ENCODE measurements around the gene PLAA. TPM values are rescaled to one million over a fixed set of nuclear protein-coding genes. Genes with fewer than 3 reads are reported as not detected.
A peak's percentile ranks its signal among the peaks of the same experiment; 100 is the strongest.

PLAA gene
- total and polyA plus RNA-seq, 8 donors: 0.58 to 71.0 (median 10.4) TPM

DNA sequence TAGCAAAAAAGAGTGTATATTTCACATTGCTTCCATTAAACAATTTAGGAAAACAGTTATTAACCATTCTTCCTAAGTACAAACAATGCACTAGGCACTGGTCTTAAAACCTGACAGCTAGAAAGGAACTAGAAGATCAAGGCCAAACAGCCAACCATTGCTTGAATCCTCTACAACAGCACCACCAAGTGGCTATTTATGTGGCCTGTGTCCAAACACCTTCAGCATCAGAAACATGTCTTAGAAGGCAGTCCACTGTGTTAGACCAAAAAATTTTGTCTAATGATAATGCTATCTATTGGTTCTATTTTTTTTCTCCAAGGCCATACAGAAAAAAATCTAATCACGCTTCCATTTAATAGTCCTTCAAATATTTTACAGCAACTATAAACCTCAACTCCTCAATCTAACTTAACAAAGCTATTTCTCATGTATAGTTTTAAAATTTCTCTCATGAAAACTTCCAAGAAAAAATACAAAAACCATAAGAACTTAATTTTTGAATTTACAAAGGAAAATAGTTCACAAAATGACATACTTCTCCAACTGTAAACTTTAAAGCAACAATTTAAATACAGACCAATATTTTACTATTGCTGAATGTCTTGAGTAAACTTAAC lies 90.5 kb downstream of the PLAA start:
- WGBS, 5 donors: 92 to 97% (median 95%) methylated on average over 1 of the region's 1 CpG
- Histone ChIP-seq H3K27ac (no peak overlapping the region), H3K36me3 (peaks cover 4 to 92% (median 74%) of the 10 kb centered on the region in 4 donors), H3K4me3 (no peak overlapping the region), H3K4me1 (peaks cover 0 to 7% (median 0%) of the 10 kb centered on the region in 4 donors), H3K9me3 (no peaks in the 10 kb centered on the region), H3K27me3 (no peaks in the 10 kb centered on the region)
- intact Hi-C loops (cut with DNase I; ENCODE audit: low total_unique reads): no loop called here
- no peak for TF ChIP-seq POLR2A (IDR thresholded peaks at IDR 0.05)
- TF ChIP-seq, protein P1, sequence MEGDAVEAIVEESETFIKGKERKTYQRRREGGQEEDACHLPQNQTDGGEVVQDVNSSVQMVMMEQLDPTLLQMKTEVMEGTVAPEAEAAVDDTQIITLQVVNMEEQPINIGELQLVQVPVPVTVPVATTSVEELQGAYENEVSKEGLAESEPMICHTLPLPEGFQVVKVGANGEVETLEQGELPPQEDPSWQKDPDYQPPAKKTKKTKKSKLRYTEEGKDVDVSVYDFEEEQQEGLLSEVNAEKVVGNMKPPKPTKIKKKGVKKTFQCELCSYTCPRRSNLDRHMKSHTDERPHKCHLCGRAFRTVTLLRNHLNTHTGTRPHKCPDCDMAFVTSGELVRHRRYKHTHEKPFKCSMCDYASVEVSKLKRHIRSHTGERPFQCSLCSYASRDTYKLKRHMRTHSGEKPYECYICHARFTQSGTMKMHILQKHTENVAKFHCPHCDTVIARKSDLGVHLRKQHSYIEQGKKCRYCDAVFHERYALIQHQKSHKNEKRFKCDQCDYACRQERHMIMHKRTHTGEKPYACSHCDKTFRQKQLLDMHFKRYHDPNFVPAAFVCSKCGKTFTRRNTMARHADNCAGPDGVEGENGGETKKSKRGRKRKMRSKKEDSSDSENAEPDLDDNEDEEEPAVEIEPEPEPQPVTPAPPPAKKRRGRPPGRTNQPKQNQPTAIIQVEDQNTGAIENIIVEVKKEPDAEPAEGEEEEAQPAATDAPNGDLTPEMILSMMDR (IDR thresholded peaks at IDR 0.05): peak in 1 of 7 experiments; percentile 20
- TF ChIP-seq EP300 (IDR thresholded peaks at IDR 0.05): no peak
- TF ChIP-seq POLR2AphosphoS5 (IDR thresholded peaks at IDR 0.05): no peak
- DNase-seq: peak in 1 of 2 donors; percentile 56

Small RNA genes within 50 kb of the gene (small RNA-seq; reads per million reads assigned to genes)
- gene RN7SL100P: 0 to 0.10 (median 0) reads per million in 4 donors

Other genes with a start within 250 kb of the PLAA start
- gene CAAP1, start 54.4 kb downstream of the PLAA start, total RNA-seq: 10 to 100 TPM; 15.1 to 58.9 (median 39.3) TPM
- 10 to 100 TPM in 1 of 3 donors, 1 to 10 TPM in 2; 8.7 to 12.4 (median 9.7) TPM for gene CAAP1, start 54.4 kb downstream of the PLAA start, polyA plus RNA-seq
- 10 to 100 TPM in 4 of 5 donors, 1 to 10 TPM in 1; 2.0 to 68.3 (median 12.1) TPM for gene IFT74, start 9.2 kb upstream of the PLAA start, total RNA-seq
- gene IFT74, start 9.2 kb upstream of the PLAA start, polyA plus RNA-seq: 1 to 10 TPM; 4.5 to 6.7 (median 4.7) TPM
- 1 to 10 TPM in 2 of 5 donors, not detected in 3; 3.7 to 4.3 TPM for gene LRRC19, start 58.4 kb upstream of the PLAA start, total RNA-seq
- not detected for gene LRRC19, start 58.4 kb upstream of the PLAA start, polyA plus RNA-seq
- 10 to 100 TPM in 1 of 5 donors, 1 to 10 TPM in 3, not detected in 1; 2.0 to 25.5 (median 4.1) TPM for gene TEK, start 162.0 kb upstream of the PLAA start, total RNA-seq
- gene TEK, start 162.0 kb upstream of the PLAA start, polyA plus RNA-seq: 1 to 10 TPM in 1 of 3 donors, under 1 TPM in 2; 0.56 to 1.5 (median 0.92) TPM